Cardiac fibroblast (primary cell): ENCODE results near the gene GPR26.

ENCODE experiments used
- DNase-seq, 2 donors: peaks; one replicate each; pipeline versions ENCODE4 v3.0.0 to v3.0.0-alpha.2; 2010; ENCODE audit warnings: low read depth in 2 of 2
- H3K4me3 ChIP-seq, 2 donors: replicated peaks in 1 of 2; 1 replicate in 1 of 2; 2 replicates in 1 of 2; pipeline ENCODE4 v1.5.1; 2011; ENCODE audit warnings: low read depth in 2 of 2, low read length in 2 of 2, mild to moderate bottlenecking in 2 of 2, moderate library complexity in 1 of 2
- CTCF ChIP-seq: IDR thresholded peaks from one replicate; pipeline ENCODE4 v1.5.1; 2011; ENCODE audit warnings: low read depth, mild to moderate bottlenecking, low read length, inconsistent platforms

Gene GPR26

GRCh38 chr10:123666318-123667236 is at the start of gene GPR26:
TSS of gene GPR26 (plus strand) at chr10:123666355. CDS start at chr10:123666408, 53 bp downstream.
- no peak for TF ChIP-seq CTCF
- H3K4me3 ChIP-seq: no peak within 1 kb of the TSS
- DNase-seq: no peak

GRCh38 chr10:123618224-123618623 is 47.9 kb upstream of the GPR26 start:
- H3K4me3 ChIP-seq: no peak overlapping the region
- TF ChIP-seq CTCF: no peak

GRCh38 chr10:123619067-123619855 is 46.9 kb upstream of the GPR26 start:
- no peak overlapping the region for H3K4me3 ChIP-seq
- no peak for DNase-seq
- TF ChIP-seq CTCF: no peak

More at GRCh38 chr10:123618224-123618623, 47.9 kb upstream of the GPR26 start:
- no peak for DNase-seq

GRCh38 chr10:123620621-123621020 is 45.5 kb upstream of the GPR26 start:
- no peak overlapping the region for H3K4me3 ChIP-seq
- no peak for TF ChIP-seq CTCF
- no peak for DNase-seq

GRCh38 chr10:123621492-123621891 is 44.7 kb upstream of the GPR26 start:
- H3K4me3 ChIP-seq: no peak overlapping the region
- TF ChIP-seq CTCF: no peak
- DNase-seq: no peak

- DNase-seq: no peak
- H3K4me3 ChIP-seq: no peak overlapping the region
- no peak for TF ChIP-seq CTCF
Observed at GRCh38 chr10:123621916-123622315, 44.2 kb upstream of the GPR26 start.
